Measurements from ENCODE around the gene SPRYD3.

Gene SPRYD3

GRCh38 chr12:53063708-53064612, 15.2 kb downstream of the SPRYD3 start:
- no peak for DNase-seq (ENCODE audit: low spot score)

- no peak for DNase-seq (ENCODE audit: low spot score)
Measured at GRCh38 chr12:53062977-53063707, 16.0 kb downstream of the SPRYD3 start.

GRCh38 chr12:53062011-53062961, 16.9 kb downstream of the SPRYD3 start:
- DNase-seq (ENCODE audit: low spot score), result no peak

- DNase-seq (ENCODE audit: low spot score), result peak; percentile 49
Measured at GRCh38 chr12:53061404-53062010, 17.7 kb downstream of the SPRYD3 start.

GRCh38 chr12:53060721-53061276, 18.4 kb downstream of the SPRYD3 start:
- DNase-seq (ENCODE audit: low spot score), result no peak

GRCh38 chr12:53060064-53060720, 19.0 kb downstream of the SPRYD3 start:
- DNase-seq (ENCODE audit: low spot score), result no peak

GRCh38 chr12:53059434-53060063, 19.6 kb downstream of the SPRYD3 start:
- DNase-seq (ENCODE audit: low spot score), result no peak

- no peak for DNase-seq (ENCODE audit: low spot score)
Measured at GRCh38 chr12:53058674-53059433, 20.3 kb downstream of the SPRYD3 start.

- DNase-seq (ENCODE audit: low spot score), result no peak
Measured at GRCh38 chr12:53057816-53058500, 21.2 kb downstream of the SPRYD3 start.

- DNase-seq (ENCODE audit: low spot score), result no peak
Measured at GRCh38 chr12:53056901-53057300, 22.3 kb downstream of the SPRYD3 start.

- no peak for DNase-seq (ENCODE audit: low spot score)
Measured at GRCh38 chr12:53056296-53056695, 22.9 kb downstream of the SPRYD3 start.

- DNase-seq (ENCODE audit: low spot score), result no peak
Measured at GRCh38 chr12:53055471-53056266, 23.5 kb downstream of the SPRYD3 start.

GRCh38 chr12:53054112-53054878, 24.9 kb downstream of the SPRYD3 start:
- DNase-seq (ENCODE audit: low spot score), result peak; percentile 97

- peak; percentile 83 for DNase-seq (ENCODE audit: low spot score)
Measured at GRCh38 chr12:53053218-53054111, 25.7 kb downstream of the SPRYD3 start.

GRCh38 chr12:53052419-53053217, 26.6 kb downstream of the SPRYD3 start:
- DNase-seq (ENCODE audit: low spot score), result no peak

Measured in SW480 (cell line).